Fibroblast of mammary gland (primary cell): Measurements from ENCODE around the gene CLCN1.
"Not testable (repeated sequence)": the region's sequence is repeated elsewhere in the genome, so short reads cannot be mapped to it uniquely, and the experiment has no call there.

Experiments
- DNase-seq: peaks from one replicate; pipeline ENCODE4 v3.0.0-alpha.2; 2010; ENCODE audit warnings: low read depth
- H3K4me3 ChIP-seq: 2 replicates; pipeline ENCODE4 v1.5.1; 2011; ENCODE audit warnings: low read depth, mild to moderate bottlenecking, low read length, moderate library complexity; ENCODE audit not compliant: control insufficient read depth
- TF ChIP-seq, protein P1 (sequence below): conservative IDR thresholded peaks from 2 replicates; pipeline ENCODE4 v1.5.1; 2011; ENCODE audit warnings: low read depth, low read length, inconsistent platforms; ENCODE audit not compliant: control insufficient read depth, insufficient read depth

Gene CLCN1

DNA sequence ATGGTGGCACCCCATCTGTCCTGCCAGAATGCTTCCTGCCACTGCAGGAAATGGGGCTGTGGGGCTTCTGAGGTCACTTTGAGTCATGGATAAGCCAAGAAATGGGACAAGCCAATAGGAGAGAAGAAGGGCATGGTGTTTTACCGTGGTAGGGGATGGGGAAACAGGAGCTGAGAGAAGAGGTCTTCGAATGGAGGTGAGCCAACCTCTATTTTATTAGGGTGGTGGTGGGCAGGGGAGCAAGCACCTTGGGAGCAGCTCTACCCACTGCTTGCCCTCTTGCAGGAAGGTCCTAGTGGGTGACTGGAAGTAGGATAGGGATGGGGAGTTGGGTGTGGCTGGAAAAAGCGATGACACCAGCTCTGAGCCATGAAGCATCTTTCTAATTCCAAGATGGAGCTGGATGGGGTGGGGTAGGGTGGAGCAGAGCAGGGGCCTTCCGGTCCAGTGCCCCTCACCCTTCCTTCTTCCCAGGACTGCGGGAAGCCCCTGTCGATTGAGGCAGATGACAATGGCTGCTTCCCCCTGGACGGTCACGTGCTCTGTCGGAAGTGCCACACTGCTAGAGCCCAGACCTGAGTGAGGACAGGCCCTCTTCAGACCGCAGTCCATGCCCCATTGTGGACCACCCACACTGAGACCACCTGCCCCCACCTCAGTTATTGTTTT lies 74.3 kb downstream of the CLCN1 start:
- peak; percentile 33 for DNase-seq
- TF ChIP-seq, protein P1, sequence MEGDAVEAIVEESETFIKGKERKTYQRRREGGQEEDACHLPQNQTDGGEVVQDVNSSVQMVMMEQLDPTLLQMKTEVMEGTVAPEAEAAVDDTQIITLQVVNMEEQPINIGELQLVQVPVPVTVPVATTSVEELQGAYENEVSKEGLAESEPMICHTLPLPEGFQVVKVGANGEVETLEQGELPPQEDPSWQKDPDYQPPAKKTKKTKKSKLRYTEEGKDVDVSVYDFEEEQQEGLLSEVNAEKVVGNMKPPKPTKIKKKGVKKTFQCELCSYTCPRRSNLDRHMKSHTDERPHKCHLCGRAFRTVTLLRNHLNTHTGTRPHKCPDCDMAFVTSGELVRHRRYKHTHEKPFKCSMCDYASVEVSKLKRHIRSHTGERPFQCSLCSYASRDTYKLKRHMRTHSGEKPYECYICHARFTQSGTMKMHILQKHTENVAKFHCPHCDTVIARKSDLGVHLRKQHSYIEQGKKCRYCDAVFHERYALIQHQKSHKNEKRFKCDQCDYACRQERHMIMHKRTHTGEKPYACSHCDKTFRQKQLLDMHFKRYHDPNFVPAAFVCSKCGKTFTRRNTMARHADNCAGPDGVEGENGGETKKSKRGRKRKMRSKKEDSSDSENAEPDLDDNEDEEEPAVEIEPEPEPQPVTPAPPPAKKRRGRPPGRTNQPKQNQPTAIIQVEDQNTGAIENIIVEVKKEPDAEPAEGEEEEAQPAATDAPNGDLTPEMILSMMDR, result no peak

DNA sequence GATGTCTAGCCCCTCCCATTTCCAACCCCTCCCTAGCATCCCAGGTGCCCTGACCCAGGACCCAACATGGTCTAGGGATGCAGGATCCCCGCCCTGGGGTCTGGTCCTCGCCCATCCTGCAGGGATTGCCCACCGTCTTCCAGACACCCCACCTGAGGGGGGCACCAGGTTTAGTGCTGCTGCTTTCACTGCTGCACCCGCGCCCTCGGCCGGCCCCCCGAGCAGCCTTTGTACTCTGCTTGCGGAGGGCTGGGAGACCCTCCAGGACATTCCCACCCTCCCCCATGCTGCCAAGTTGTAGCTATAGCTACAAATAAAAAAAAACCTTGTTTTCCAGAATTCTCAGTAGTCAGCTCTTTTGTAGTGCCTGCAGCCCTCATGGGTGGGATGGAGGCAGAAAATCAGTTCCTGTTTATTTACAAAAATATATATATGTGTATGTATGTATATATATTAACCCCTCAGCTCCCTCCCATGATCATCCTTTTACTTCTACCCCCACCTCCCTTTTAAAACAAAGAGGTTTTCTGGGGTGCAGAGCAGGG lies 74.9 kb downstream of the CLCN1 start:
- no peak for DNase-seq
- no peak overlapping the region for H3K4me3 ChIP-seq
- TF ChIP-seq, protein P1, result no peak

More for the DNA sequence above, 74.3 kb downstream of the CLCN1 start:
- H3K4me3 ChIP-seq, result no peak overlapping the region

- H3K4me3 ChIP-seq, result no peak overlapping the region
- TF ChIP-seq, protein P1, result no peak
- DNase-seq, result peak; percentile 94
These were observed 75.8 kb downstream of the CLCN1 start for GRCh38 chr7:143391462-143392404.

GRCh38 chr7:143392427-143392826 lies 76.5 kb downstream of the CLCN1 start:
- DNase-seq, H3K4me3 ChIP-seq: not testable (repeated sequence)

GRCh38 chr7:143392875-143393266 lies 77.0 kb downstream of the CLCN1 start:
- no peak overlapping the region for H3K4me3 ChIP-seq
- peak; percentile 30 for DNase-seq
- TF ChIP-seq, protein P1, result no peak

DNA sequence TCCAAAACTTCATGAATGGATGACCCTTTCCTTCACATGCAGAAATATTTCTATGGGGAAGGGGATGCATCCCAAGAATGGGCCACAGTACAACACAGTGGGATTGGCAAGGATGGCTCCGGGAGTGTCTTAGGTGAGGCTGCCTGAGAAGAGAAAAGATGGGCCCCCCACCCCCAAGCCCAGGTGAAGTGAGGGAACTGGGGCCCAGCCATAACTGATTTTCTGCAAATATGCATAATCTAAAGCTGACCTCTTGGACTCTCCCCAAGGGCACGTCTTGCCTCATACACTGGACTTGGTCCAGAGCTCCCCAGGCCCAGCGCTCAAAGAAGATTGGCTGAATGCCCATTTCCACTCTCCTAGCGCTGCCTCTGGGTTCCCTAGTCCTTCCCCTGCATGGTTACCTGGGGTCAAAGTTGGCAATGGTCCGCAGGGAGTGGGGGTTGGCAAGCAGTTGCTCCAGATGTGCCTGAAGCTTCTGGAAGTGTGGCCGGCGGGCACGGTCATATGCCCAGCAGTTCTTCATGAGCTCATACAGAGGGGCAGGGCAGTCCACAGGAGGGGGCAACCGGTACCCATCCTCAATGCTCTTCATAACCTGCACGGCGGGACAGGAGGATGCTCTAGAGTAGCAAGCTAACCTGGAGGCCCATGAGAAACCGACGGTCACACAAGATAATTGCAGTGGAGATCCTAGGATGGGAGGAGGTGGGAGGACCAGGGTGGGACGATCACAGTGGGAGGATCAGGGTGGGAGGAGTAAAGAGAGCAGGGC lies 77.5 kb downstream of the CLCN1 start:
- no peak overlapping the region for H3K4me3 ChIP-seq
- DNase-seq, result peak; percentile 62
- TF ChIP-seq, protein P1, result no peak
